Glomerular endothelial cell (primary cell): ENCODE data around the gene MMP28. TPM values are rescaled to one million over a fixed set of nuclear protein-coding genes. Genes with fewer than 3 reads are reported as not detected.

Source experiments
- DNase-seq: peaks from one replicate; pipeline ENCODE4 v3.0.0-alpha.2; 2011; ENCODE audit warnings: low read depth, low spot score; ENCODE audit errors: extremely low read depth
- total RNA-seq: library from RNA; depleted of rRNA; stranded (reverse); fragments of >200 nt; gene quantifications from 2 replicates; pipeline ENCODE4 v1.2.3, GENCODE V29; 2015

Gene MMP28
- total RNA-seq, 1 donor from 2014 or later: 3.4 TPM

- no peak for DNase-seq
These were observed 49.6 kb downstream of the MMP28 start for GRCh38 chr17:35745749-35746320.

- DNase-seq: no peak
These were observed 50.2 kb downstream of the MMP28 start for GRCh38 chr17:35745246-35745645.

- no peak for DNase-seq
These were observed 50.6 kb downstream of the MMP28 start for GRCh38 chr17:35744830-35745229.

GRCh38 chr17:35743626-35744328 is 51.7 kb downstream of the MMP28 start:
- no peak for DNase-seq

GRCh38 chr17:35742896-35743477 is 52.5 kb downstream of the MMP28 start:
- no peak for DNase-seq

- DNase-seq: no peak
These were observed 52.9 kb downstream of the MMP28 start for GRCh38 chr17:35742496-35742895.

- no peak for DNase-seq
These were observed 54.2 kb downstream of the MMP28 start for GRCh38 chr17:35740997-35741931.

- DNase-seq: no peak
These were observed 55.2 kb downstream of the MMP28 start for GRCh38 chr17:35740216-35740615.

GRCh38 chr17:35738519-35739133 is 56.8 kb downstream of the MMP28 start:
- DNase-seq: no peak

- no peak for DNase-seq
These were observed 59.2 kb downstream of the MMP28 start for GRCh38 chr17:35736236-35736635.

- no peak for DNase-seq
These were observed 60.2 kb downstream of the MMP28 start for GRCh38 chr17:35735036-35735805.

GRCh38 chr17:35734396-35734795 is 61.0 kb downstream of the MMP28 start:
- DNase-seq: no peak

- DNase-seq: no peak
These were observed 62.1 kb downstream of the MMP28 start for GRCh38 chr17:35733366-35733765.

- DNase-seq: no peak
These were observed 62.7 kb downstream of the MMP28 start for GRCh38 chr17:35732806-35733136.

- DNase-seq: no peak
These were observed 63.3 kb downstream of the MMP28 start for GRCh38 chr17:35731917-35732805.

GRCh38 chr17:35731239-35731916 is 64.1 kb downstream of the MMP28 start, which contains the start of gene RASL10B:
Gene RASL10B (plus strand): TSS chr17:35731639. CDS start chr17:35735185, 3,546 bp downstream.
- no peak for DNase-seq

GRCh38 chr17:35730400-35731005 is 64.9 kb downstream of the MMP28 start:
- no peak for DNase-seq

- no peak for DNase-seq
These were observed 66.0 kb downstream of the MMP28 start for GRCh38 chr17:35729405-35729833.
